Gastroesophageal sphincter (tissue), 4 donors: ENCODE measurements around the gene ANXA11. TPM values are rescaled to one million over a fixed set of nuclear protein-coding genes. Genes with fewer than 3 reads are reported as not detected.

Experiments
- ATAC-seq: fragments of 150-250 bp; one replicate; pipeline ENCODE4 v1.9.1; 2016; ENCODE audit warnings: mild to moderate bottlenecking, moderate library complexity
- H3K27ac ChIP-seq, 4 donors: fragments of 200-600 bp; sonication (generic) in 3 of 4; 1 replicate in 3 of 4; 2 replicates in 1 of 4; pipeline ENCODE4 v1.5.1; 2016 to 2019
- H3K27me3 ChIP-seq: fragments of 200-600 bp; sonication (generic); one replicate; pipeline ENCODE4 v1.5.1; 2019
- H3K36me3 ChIP-seq, 2 donors: fragments of 200-600 bp; sonication (generic); one replicate each; pipeline ENCODE4 v1.5.1; 2019; ENCODE audit warnings: control low read depth in 1 of 2
- H3K4me1 ChIP-seq, 3 donors: fragments of 200-600 bp; sonication (generic); 1 replicate in 2 of 3; 2 replicates in 1 of 3; pipeline ENCODE4 v1.5.1; 2016 to 2019; ENCODE audit warnings: control low read depth in 2 of 3
- H3K4me3 ChIP-seq, 2 donors: fragments of 200-600 bp; sonication (generic); one replicate each; pipeline ENCODE4 v1.5.1; 2019; ENCODE audit warnings: mild to moderate bottlenecking in 1 of 2, moderate library complexity in 1 of 2
- H3K9me3 ChIP-seq, 3 donors: fragments of 200-600 bp; sonication (generic); one replicate each; pipeline ENCODE4 v1.5.1; 2017 to 2019; ENCODE audit warnings: control low read depth in 2 of 3
- EP300 ChIP-seq: sonication (generic); formaldehyde crosslinking; IDR thresholded peaks from one replicate; pipeline ENCODE4 v1.6.1; 2017; ENCODE audit warnings: antibody characterized with exemption, mild to moderate bottlenecking
- POLR2A ChIP-seq, 2 donors: fragments of 450-650 bp; IDR thresholded peaks; one replicate each; pipeline ENCODE4 v1.6.1; 2017; ENCODE audit warnings: antibody characterized with exemption in 2 of 2, mild to moderate bottlenecking in 2 of 2, moderate library complexity in 1 of 2
- POLR2AphosphoS5 ChIP-seq: sonication (generic); formaldehyde crosslinking; IDR thresholded peaks from one replicate; pipeline ENCODE4 v1.6.1; 2017; ENCODE audit warnings: antibody characterized with exemption
- WGBS, 2 donors: methylation state at CpG; one replicate each; pipeline ENCODE4 v1.1.5; 2018; ENCODE audit warnings: low coverage in 1 of 2; 5-methylcytosine and 5-hydroxymethylcytosine counted together
- total RNA-seq, 4 donors: library from RNA; depleted of rRNA; stranded (reverse); fragments of >200 nt; gene quantifications; one replicate each; pipeline ENCODE4 v1.1.0, GENCODE V29; 2016
- TF ChIP-seq, protein P1 (sequence below), 4 experiments: fragments of 200-600 bp in 2 of 4; fragments of 450-650 bp in 2 of 4; sonication (generic) in 1 of 4; IDR thresholded peaks; one replicate each; pipeline ENCODE4 v1.5.1; 2017 to 2019; ENCODE audit warnings: antibody characterized with exemption in 4 of 4, mild to moderate bottlenecking in 2 of 4, moderate library complexity in 2 of 4

ANXA11 gene
- total RNA-seq, 4 donors from 2014 or later, result 117 to 225 (median 162) TPM

DNA sequence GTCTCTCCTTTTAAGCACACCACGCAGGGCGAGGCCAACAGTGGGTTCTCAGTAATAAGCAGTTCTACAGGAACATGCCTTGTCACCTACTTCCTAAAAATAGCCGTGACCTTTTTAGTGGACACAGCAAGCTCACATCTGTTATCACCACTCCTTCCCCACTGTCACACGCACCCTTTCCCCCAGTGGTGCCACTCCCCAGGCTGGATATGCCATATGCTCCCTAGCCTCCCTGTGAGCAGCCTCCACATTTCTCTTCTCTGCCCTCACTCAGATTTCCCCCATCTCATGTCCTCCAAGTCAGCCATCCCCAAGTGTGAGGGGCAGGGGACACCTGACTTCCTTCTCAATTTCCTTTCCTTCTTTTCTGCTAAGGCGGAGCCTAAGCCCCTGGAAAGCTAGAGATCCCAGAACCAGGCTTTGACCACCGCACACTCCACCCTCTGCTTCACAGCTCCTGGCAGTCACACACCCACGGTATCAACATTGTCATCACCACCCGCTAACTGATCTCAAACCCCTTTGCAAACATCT lies 3.7 kb downstream of the ANXA11 start:
- no peak for ATAC-seq

DNA sequence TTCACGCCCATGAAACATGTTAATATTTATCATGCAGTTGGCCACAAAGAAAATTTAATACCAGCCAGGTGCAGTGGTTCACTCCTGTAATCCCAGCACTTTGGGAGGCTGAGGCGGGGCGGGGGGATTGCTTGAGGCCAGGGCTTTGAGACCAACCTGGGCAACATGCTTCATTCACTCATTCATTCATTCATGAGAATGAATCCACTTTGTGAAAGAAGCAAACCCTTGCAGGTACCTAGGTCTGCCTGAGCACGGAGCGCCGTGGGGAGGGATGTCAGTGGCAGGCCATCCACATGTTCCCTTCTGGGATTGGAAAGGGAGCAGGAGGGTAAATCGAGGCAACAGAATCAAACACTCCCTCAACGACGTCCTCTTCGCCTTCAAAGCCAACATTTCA lies 4.7 kb downstream of the ANXA11 start:
- Histone ChIP-seq H3K27ac (peak overlapping the region in 3 of 4 donors; percentile 71 to 100 (median 96)), H3K27me3 (no peaks in the 10 kb centered on the region), H3K4me1 (peaks cover 16 to 91% (median 62%) of the 10 kb centered on the region in 3 donors), H3K4me3 (no peak overlapping the region), H3K36me3 (no peaks in the 10 kb centered on the region), H3K9me3 (no peaks in the 10 kb centered on the region)
- WGBS, 2 donors, result 91 to 98% methylated on average over 6 to 7 of the region's 10 CpGs
- TF ChIP-seq, protein P1, sequence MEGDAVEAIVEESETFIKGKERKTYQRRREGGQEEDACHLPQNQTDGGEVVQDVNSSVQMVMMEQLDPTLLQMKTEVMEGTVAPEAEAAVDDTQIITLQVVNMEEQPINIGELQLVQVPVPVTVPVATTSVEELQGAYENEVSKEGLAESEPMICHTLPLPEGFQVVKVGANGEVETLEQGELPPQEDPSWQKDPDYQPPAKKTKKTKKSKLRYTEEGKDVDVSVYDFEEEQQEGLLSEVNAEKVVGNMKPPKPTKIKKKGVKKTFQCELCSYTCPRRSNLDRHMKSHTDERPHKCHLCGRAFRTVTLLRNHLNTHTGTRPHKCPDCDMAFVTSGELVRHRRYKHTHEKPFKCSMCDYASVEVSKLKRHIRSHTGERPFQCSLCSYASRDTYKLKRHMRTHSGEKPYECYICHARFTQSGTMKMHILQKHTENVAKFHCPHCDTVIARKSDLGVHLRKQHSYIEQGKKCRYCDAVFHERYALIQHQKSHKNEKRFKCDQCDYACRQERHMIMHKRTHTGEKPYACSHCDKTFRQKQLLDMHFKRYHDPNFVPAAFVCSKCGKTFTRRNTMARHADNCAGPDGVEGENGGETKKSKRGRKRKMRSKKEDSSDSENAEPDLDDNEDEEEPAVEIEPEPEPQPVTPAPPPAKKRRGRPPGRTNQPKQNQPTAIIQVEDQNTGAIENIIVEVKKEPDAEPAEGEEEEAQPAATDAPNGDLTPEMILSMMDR (IDR thresholded peaks at IDR 0.05), result no peak
- ATAC-seq, result no peak

More for the DNA sequence above, 3.7 kb downstream of the ANXA11 start:
- H3K9me3 ChIP-seq, result no peaks in the 10 kb centered on the region
- H3K4me3 ChIP-seq, result no peak overlapping the region
- H3K36me3 ChIP-seq, result no peaks in the 10 kb centered on the region
- peak overlapping the region in 3 of 4 donors; percentile 71 to 100 (median 96) for H3K27ac ChIP-seq
- no peaks in the 10 kb centered on the region for H3K27me3 ChIP-seq
- H3K4me1 ChIP-seq, result peaks cover 11 to 91% (median 60%) of the 10 kb centered on the region in 3 donors
- WGBS, 2 donors, result 73 to 75% methylated on average over 7 to 8 of the region's 8 CpGs
- TF ChIP-seq EP300 (no peak), POLR2AphosphoS5 (peak; percentile 42), POLR2A (IDR thresholded peaks at IDR 0.05) (no peak)
- TF ChIP-seq, protein P1 (IDR thresholded peaks at IDR 0.05), result no peak

DNA sequence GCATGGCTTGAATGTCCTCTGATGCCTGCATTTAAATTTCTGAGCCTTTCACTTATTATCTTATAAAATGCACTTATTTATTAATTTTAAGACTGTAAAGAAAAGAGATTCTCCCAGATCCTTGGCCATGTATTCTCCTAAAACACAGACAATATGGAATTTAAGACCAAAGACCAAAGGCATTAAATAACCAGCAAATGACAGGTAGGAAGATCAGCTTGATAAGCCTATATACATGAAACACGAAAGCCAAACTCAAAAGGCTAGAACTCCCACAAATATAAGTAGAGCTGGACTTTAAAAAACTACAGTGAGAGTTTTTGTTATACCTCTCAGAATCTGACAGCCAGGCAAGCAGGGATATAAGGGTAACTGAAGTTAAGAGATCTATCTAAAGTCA lies 5.1 kb downstream of the ANXA11 start:
- Histone ChIP-seq H3K27me3 (no peaks in the 10 kb centered on the region), H3K36me3 (peaks cover 0 to 2% of the 10 kb centered on the region in 2 donors), H3K9me3 (no peaks in the 10 kb centered on the region), H3K27ac (peak overlapping the region in 3 of 4 donors; percentile 71 to 100 (median 96)), H3K4me3 (no peak overlapping the region), H3K4me1 (peaks cover 16 to 95% (median 62%) of the 10 kb centered on the region in 3 donors)
- WGBS, 2 donors, result 65% methylated on average over 1 of the region's 1 CpG; no CpG with 5 or more reads in 1 of the 2 donors
- no peak for ATAC-seq
- no peak for TF ChIP-seq EP300
- TF ChIP-seq POLR2A (IDR thresholded peaks at IDR 0.05), result no peak
- TF ChIP-seq, protein P1 (IDR thresholded peaks at IDR 0.05), result no peak
- no peak for TF ChIP-seq POLR2AphosphoS5

DNA sequence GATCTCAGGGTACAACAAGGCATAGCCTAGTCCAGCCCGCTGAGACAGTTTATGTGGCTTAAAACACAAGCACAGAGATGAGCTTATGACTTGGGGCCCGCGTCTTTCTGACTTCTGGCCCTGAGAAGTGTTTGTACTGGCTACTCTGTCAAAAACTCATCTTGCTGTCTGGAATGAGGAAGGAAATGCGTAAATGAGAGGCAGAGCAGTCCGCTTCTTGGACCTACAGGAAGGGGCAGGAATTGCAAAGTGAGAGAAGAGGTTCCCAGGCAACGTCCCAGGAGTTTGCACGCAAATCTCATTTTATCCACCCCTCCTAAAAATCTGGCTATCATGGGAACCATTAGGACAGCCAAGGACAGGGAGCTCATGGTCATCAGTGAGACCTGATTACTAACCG lies 5.5 kb downstream of the ANXA11 start:
- Histone ChIP-seq H3K27ac (peak overlapping the region in 3 of 4 donors; percentile 71 to 100 (median 96)), H3K27me3 (no peaks in the 10 kb centered on the region), H3K4me3 (no peak overlapping the region), H3K4me1 (peaks cover 16 to 99% (median 62%) of the 10 kb centered on the region in 3 donors), H3K36me3 (peaks cover 0 to 7% of the 10 kb centered on the region in 2 donors), H3K9me3 (no peaks in the 10 kb centered on the region)
- TF ChIP-seq POLR2A (IDR thresholded peaks at IDR 0.05) (no peak), EP300 (no peak), POLR2AphosphoS5 (peak; percentile 53)
- TF ChIP-seq, protein P1 (IDR thresholded peaks at IDR 0.05), result peak in 3 of 4 experiments; percentile 25 to 44 (median 31)
- WGBS, 2 donors, result 49 to 50% methylated on average over 4 to 7 of the region's 8 CpGs
- peak; percentile 62 for ATAC-seq
